ENCODE results near the gene HCK. TPM values are rescaled to one million over a fixed set of nuclear protein-coding genes. Genes with fewer than 3 reads are reported as not detected.

Gene HCK
- total RNA-seq, 1 experiment from 2014 or later, result not detected

DNA sequence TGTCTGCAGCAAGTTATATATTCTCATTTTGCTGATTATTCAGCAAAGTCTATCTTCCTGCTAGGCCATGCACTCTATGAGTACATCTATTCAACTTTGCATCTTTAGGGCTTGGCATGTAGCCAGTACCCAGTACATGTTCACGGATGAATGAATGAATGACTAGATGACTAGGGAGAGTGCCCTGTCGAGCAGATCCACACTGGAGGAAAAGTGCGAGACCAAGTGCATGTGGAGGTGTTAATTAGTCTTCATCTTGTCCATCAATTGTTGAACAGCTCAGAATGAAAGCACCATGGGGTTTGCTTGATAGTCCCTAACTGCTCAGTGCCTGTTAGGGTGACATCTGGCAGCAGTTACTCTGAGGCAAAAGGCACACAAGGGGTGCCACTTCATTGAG lies 87.9 kb downstream of the HCK start:
- CTCF ChIA-PET, result no interaction called here
- Histone ChIP-seq H3K4me1 (ENCODE audit: insufficient read depth, low read length) (no peaks in the 10 kb centered on the region), H3K4me2 (ENCODE audit: low read length) (no peak overlapping the region), H4K20me1 (ENCODE audit: low read length) (no peaks in the 10 kb centered on the region), H3K27ac (ENCODE audit: low read length) (no peak overlapping the region), H3K27me3 (ENCODE audit: low read length) (no peaks in the 10 kb centered on the region), H2AFZ (ENCODE audit: low read length) (no peak overlapping the region), H3K4me3 (ENCODE audit: low read length) (no peak overlapping the region), H3K79me2 (ENCODE audit: low read length) (no peaks in the 10 kb centered on the region), H3K9me3 (ENCODE audit: low read length) (no peaks in the 10 kb centered on the region), H3K9ac (ENCODE audit: low read length) (no peak overlapping the region), H3K36me3 (ENCODE audit: low read depth, low read length) (peaks cover 81% of the 10 kb centered on the region), H3K9me2 (replicated peaks; ENCODE audit: low read length) (no peaks in the 10 kb centered on the region), H3F3A (ENCODE audit: low read length, unreplicated experiment) (no peaks in the 10 kb centered on the region)
- intact Hi-C loops (cut with micrococcal nuclease), result no loop called here
- TF ChIP-seq EZH2 (IDR thresholded peaks at IDR 0.05; ENCODE audit: low read length, unreplicated experiment) (no peak), EZH2phosphoT487 (IDR thresholded peaks at IDR 0.05; ENCODE audit: borderline replicate concordance, low read length) (no peak)
- TF ChIP-seq, protein P1, sequence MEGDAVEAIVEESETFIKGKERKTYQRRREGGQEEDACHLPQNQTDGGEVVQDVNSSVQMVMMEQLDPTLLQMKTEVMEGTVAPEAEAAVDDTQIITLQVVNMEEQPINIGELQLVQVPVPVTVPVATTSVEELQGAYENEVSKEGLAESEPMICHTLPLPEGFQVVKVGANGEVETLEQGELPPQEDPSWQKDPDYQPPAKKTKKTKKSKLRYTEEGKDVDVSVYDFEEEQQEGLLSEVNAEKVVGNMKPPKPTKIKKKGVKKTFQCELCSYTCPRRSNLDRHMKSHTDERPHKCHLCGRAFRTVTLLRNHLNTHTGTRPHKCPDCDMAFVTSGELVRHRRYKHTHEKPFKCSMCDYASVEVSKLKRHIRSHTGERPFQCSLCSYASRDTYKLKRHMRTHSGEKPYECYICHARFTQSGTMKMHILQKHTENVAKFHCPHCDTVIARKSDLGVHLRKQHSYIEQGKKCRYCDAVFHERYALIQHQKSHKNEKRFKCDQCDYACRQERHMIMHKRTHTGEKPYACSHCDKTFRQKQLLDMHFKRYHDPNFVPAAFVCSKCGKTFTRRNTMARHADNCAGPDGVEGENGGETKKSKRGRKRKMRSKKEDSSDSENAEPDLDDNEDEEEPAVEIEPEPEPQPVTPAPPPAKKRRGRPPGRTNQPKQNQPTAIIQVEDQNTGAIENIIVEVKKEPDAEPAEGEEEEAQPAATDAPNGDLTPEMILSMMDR (conservative IDR thresholded peaks at IDR 0.05; ENCODE audit: low read depth, low read length), result no peak
- ATAC-seq (no peak), DNase-seq (no peak)
- POLR2A ChIA-PET (ENCODE audit: unreplicated experiment), result no interaction called here
- BruUV-seq (replicated peaks), result no TSS peak

DNA sequence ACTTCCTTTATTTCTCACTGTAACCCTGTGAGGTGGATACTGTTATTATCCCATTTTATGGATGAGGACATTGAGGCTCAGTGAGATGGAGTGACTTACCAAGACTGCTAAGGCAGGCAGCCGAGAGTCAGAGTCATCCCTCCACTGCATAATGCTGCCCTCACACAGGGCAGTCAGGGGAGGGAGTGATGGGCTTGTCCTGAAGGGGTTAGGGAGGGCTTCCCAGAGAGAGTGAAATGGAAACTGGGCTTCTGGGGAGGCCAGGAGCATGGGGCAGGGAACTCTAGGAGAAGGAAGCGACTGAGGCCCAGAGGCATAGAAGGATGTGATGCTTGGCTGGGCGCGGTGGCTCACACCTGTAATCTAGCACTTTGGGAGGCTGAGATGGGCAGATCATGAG lies 88.6 kb downstream of the HCK start:
- Histone ChIP-seq H3K36me3 (ENCODE audit: low read depth, low read length) (peaks cover 85% of the 10 kb centered on the region), H3K9ac (ENCODE audit: low read length) (no peak overlapping the region), H3K27ac (ENCODE audit: low read length) (no peak overlapping the region), H3K79me2 (ENCODE audit: low read length) (no peaks in the 10 kb centered on the region), H2AFZ (ENCODE audit: low read length) (no peak overlapping the region), H3K4me3 (ENCODE audit: low read length) (no peak overlapping the region), H4K20me1 (ENCODE audit: low read length) (no peaks in the 10 kb centered on the region), H3K9me3 (ENCODE audit: low read length) (no peaks in the 10 kb centered on the region), H3F3A (ENCODE audit: low read length, unreplicated experiment) (no peaks in the 10 kb centered on the region), H3K4me1 (ENCODE audit: insufficient read depth, low read length) (no peaks in the 10 kb centered on the region), H3K9me2 (replicated peaks; ENCODE audit: low read length) (no peaks in the 10 kb centered on the region), H3K4me2 (ENCODE audit: low read length) (no peak overlapping the region), H3K27me3 (ENCODE audit: low read length) (no peaks in the 10 kb centered on the region)
- no peak for TF ChIP-seq EZH2 (IDR thresholded peaks at IDR 0.05; ENCODE audit: low read length, unreplicated experiment)
- TF ChIP-seq, protein P1 (conservative IDR thresholded peaks at IDR 0.05; ENCODE audit: low read depth, low read length), result no peak
- no peak for TF ChIP-seq EZH2phosphoT487 (IDR thresholded peaks at IDR 0.05; ENCODE audit: borderline replicate concordance, low read length)
- no TSS peak for BruUV-seq (replicated peaks)
- DNase-seq, result no peak
- intact Hi-C loops (cut with micrococcal nuclease), result no loop called here
- POLR2A ChIA-PET (ENCODE audit: unreplicated experiment), result no interaction called here
- no peak for ATAC-seq
- CTCF ChIA-PET, result no interaction called here

DNA sequence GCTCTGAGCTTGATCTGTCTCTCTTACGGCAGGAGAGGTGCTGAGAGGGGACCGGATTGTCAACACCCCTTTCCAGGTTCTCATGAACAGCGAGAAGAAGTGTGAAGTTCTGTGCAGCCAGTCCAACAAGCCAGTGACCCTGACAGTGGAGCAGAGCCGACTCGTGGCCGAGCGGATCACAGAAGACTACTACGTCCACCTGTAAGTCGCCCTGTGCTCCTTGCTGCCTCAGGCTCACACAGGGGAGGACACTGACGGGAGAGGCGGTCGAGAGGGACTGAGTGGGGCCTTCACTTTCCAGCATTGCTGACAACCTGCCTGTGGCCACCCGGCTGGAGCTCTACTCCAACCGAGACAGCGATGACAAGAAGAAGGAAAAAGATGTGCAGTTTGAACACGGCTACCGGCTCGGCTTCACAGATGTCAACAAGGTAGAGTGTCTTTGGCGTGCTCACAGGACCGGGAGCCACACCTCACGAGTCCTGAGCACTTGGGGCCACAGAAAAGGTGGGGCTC lies 89.5 kb downstream of the HCK start:
- no peak for DNase-seq
- ChIA-PET POLR2A (ENCODE audit: unreplicated experiment) (no interaction called here), CTCF (no interaction called here)
- Histone ChIP-seq H3F3A (ENCODE audit: low read length, unreplicated experiment) (no peaks in the 10 kb centered on the region), H3K9ac (ENCODE audit: low read length) (no peak overlapping the region), H4K20me1 (ENCODE audit: low read length) (no peaks in the 10 kb centered on the region), H3K79me2 (ENCODE audit: low read length) (no peaks in the 10 kb centered on the region), H3K36me3 (ENCODE audit: low read depth, low read length) (peaks cover 83% of the 10 kb centered on the region), H3K4me1 (ENCODE audit: insufficient read depth, low read length) (no peaks in the 10 kb centered on the region), H3K9me2 (replicated peaks; ENCODE audit: low read length) (no peaks in the 10 kb centered on the region), H3K27ac (ENCODE audit: low read length) (no peak overlapping the region), H3K27me3 (ENCODE audit: low read length) (no peaks in the 10 kb centered on the region), H3K4me3 (ENCODE audit: low read length) (no peak overlapping the region), H2AFZ (ENCODE audit: low read length) (no peak overlapping the region), H3K4me2 (ENCODE audit: low read length) (no peak overlapping the region), H3K9me3 (ENCODE audit: low read length) (no peaks in the 10 kb centered on the region)
- TF ChIP-seq, protein P1 (conservative IDR thresholded peaks at IDR 0.05; ENCODE audit: low read depth, low read length), result no peak
- TF ChIP-seq EZH2 (IDR thresholded peaks at IDR 0.05; ENCODE audit: low read length, unreplicated experiment), result no peak
- no peak for TF ChIP-seq EZH2phosphoT487 (IDR thresholded peaks at IDR 0.05; ENCODE audit: borderline replicate concordance, low read length)
- intact Hi-C loops (cut with micrococcal nuclease), result no loop called here
- no TSS peak for BruUV-seq (replicated peaks)
- ATAC-seq, result no peak

Data from PC-3 (cell line).